CD14-positive monocyte (primary cell): Measurements from ENCODE around the gene GRK5. TPM values are rescaled to one million over a fixed set of nuclear protein-coding genes. Genes with fewer than 3 reads are reported as not detected.

Source experiments
- DNase-seq, 3 donors: peaks; one replicate each; pipeline ENCODE4 v3.0.0-alpha.2; 2011 to 2022
- H2AFZ ChIP-seq: 2 replicates; pipeline ENCODE4 v1.6.0; 2012; ENCODE audit warnings: mild to moderate bottlenecking, low read depth, low read length, inconsistent platforms; ENCODE audit not compliant: insufficient read depth, poor library complexity, severe bottlenecking
- H3K27ac ChIP-seq, 2 donors: 1 replicate in 1 of 2; 2 replicates in 1 of 2; pipeline ENCODE4 v1.5.1; 2012 to 2013; ENCODE audit warnings: low read length in 2 of 2, control low read depth in 1 of 2, inconsistent platforms in 1 of 2, low read depth in 1 of 2, mild to moderate bottlenecking in 1 of 2
- H3K27me3 ChIP-seq, 2 donors: one replicate each; pipeline versions ENCODE4 v1.6.0 to v1.6.1; 2011 to 2013; ENCODE audit warnings: low read length in 2 of 2; ENCODE audit not compliant: control insufficient read depth in 2 of 2, insufficient read depth in 2 of 2
- H3K36me3 ChIP-seq, 2 donors: replicated peaks in 1 of 2; 1 replicate in 1 of 2; 2 replicates in 1 of 2; pipeline versions ENCODE4 v1.5.1 to v1.6.1; 2012 to 2013; ENCODE audit warnings: low read length in 2 of 2, control low read depth in 1 of 2, inconsistent platforms in 1 of 2, mild to moderate bottlenecking in 1 of 2; ENCODE audit not compliant: insufficient read depth in 2 of 2, control insufficient read depth in 1 of 2
- H3K4me1 ChIP-seq, 2 donors: 1 replicate in 1 of 2; 2 replicates in 1 of 2; pipeline versions ENCODE4 v1.5.1 to v1.6.1; 2012 to 2013; ENCODE audit warnings: low read length in 2 of 2, control low read depth in 1 of 2, inconsistent platforms in 1 of 2, mild to moderate bottlenecking in 1 of 2, moderate library complexity in 1 of 2; ENCODE audit not compliant: insufficient read depth in 2 of 2, control insufficient read depth in 1 of 2
- H3K4me2 ChIP-seq: replicated peaks from 2 replicates; pipeline ENCODE3; 2012; ENCODE audit warnings: low read length, moderate library complexity, mild to moderate bottlenecking; ENCODE audit not compliant: poor library complexity, severe bottlenecking; ENCODE audit errors: extremely low read depth
- H3K4me3 ChIP-seq, 3 experiments: fragments of 200-600 bp in 1 of 3; sonication (generic) in 1 of 3; replicated peaks in 1 of 3; 1 replicate in 2 of 3; 2 replicates in 1 of 3; pipeline ENCODE4 v1.5.1; 2011 to 2013; ENCODE audit warnings: low read length in 3 of 3, mild to moderate bottlenecking in 3 of 3, control low read depth in 2 of 3, low read depth in 2 of 3, inconsistent platforms in 1 of 3, moderate library complexity in 1 of 3
- H3K79me2 ChIP-seq: 2 replicates; pipeline ENCODE4 v1.6.0; 2012; ENCODE audit warnings: mild to moderate bottlenecking, control low read depth, inconsistent platforms, low read length, moderate library complexity; ENCODE audit not compliant: insufficient read depth
- H3K9ac ChIP-seq: 2 replicates; pipeline ENCODE4 v1.6.0; 2017; ENCODE audit warnings: low read length, mild to moderate bottlenecking; ENCODE audit not compliant: insufficient read depth, poor library complexity, severe bottlenecking
- H3K9me3 ChIP-seq, 2 donors: replicated peaks in 1 of 2; 1 replicate in 1 of 2; 2 replicates in 1 of 2; pipeline versions ENCODE4 v1.5.1 to v1.6.1; 2012 to 2013; ENCODE audit warnings: low read length in 2 of 2, control low read depth in 1 of 2; ENCODE audit not compliant: control insufficient read depth in 1 of 2, insufficient read depth in 1 of 2
- H4K20me1 ChIP-seq: 2 replicates; pipeline ENCODE4 v1.6.0; 2012; ENCODE audit warnings: mild to moderate bottlenecking, low read length, control low read depth, moderate library complexity; ENCODE audit not compliant: insufficient read depth
- H3K27ac Mint-ChIP-seq, 7 donors: one replicate each; pipeline ENCODE4 v1.8.0; 2020; ENCODE audit warnings: mild to moderate bottlenecking in 7 of 7, mixed read lengths in 7 of 7, moderate library complexity in 6 of 7, inconsistent platforms in 2 of 7
- H3K27me3 Mint-ChIP-seq, 3 donors: one replicate each; pipeline ENCODE4 v1.8.0; 2021 to 2022; ENCODE audit warnings: low read depth in 3 of 3, mild to moderate bottlenecking in 3 of 3, mixed read lengths in 3 of 3, moderate library complexity in 3 of 3, inconsistent platforms in 1 of 3
- H3K36me3 Mint-ChIP-seq, 2 donors: one replicate each; pipeline ENCODE4 v1.8.0; 2020; ENCODE audit warnings: mixed read lengths in 2 of 2, inconsistent platforms in 1 of 2, mild to moderate bottlenecking in 1 of 2
- H3K4me1 Mint-ChIP-seq: one replicate; pipeline ENCODE4 v1.8.0; 2020; ENCODE audit warnings: mild to moderate bottlenecking, mixed read lengths
- H3K4me3 Mint-ChIP-seq, 2 donors: one replicate each; pipeline ENCODE4 v1.8.0; 2020; ENCODE audit warnings: mild to moderate bottlenecking in 2 of 2, mixed read lengths in 2 of 2, moderate library complexity in 1 of 2
- H3K9me3 Mint-ChIP-seq, 7 donors: one replicate each; pipeline ENCODE4 v1.8.0; 2020 to 2022; ENCODE audit warnings: mixed read lengths in 7 of 7, mild to moderate bottlenecking in 6 of 7, moderate library complexity in 6 of 7, inconsistent platforms in 2 of 7
- CTCF ChIP-seq: fragments of 200-600 bp; IDR thresholded peaks from one replicate; pipeline ENCODE4 v1.8.0; 2022; ENCODE audit warnings: antibody characterized with exemption, mild to moderate bottlenecking
- WGBS: methylation state at CpG from one replicate; pipeline ENCODE4 v1.1.5; 2013; ENCODE audit warnings: missing lambda C conversion rate; ENCODE audit not compliant: insufficient coverage; 5-methylcytosine and 5-hydroxymethylcytosine counted together
- intact Hi-C, 2 donors: fragments of 100-400 bp; cut with micrococcal nuclease; formaldehyde crosslinking; loops; one replicate each; pipeline versions ENCODE4 v1.15.0 to v1.15.1; 2023
- polyA plus RNA-seq, 3 donors: library from polyadenylated mRNA; depleted of rRNA in 1 of 3; unstranded in 2 of 3; stranded (reverse) in 1 of 3; fragments of 300-500 nt in 2 of 3; fragments of >200 nt in 1 of 3; fragmentation: Illumina TruSeq in 2 of 3; gene quantifications; 1 replicate in 2 of 3; 2 replicates in 1 of 3; pipeline ENCODE4 v1.2.3, GENCODE V29; 2012 to 2021

GRK5 gene
- polyA plus RNA-seq, 3 donors: 1.2 to 6.5 (median 2.8) TPM

- no peaks in the 10 kb centered on the region for H3K27me3 ChIP-seq
- DNase-seq: no peak
- H3K4me3 ChIP-seq: no peak overlapping the region
- no peaks in the 10 kb centered on the region for H3K4me1 ChIP-seq
- H3K27ac Mint-ChIP-seq: no peak overlapping the region
- H2AFZ ChIP-seq: no peak overlapping the region
- no peak overlapping the region for H3K9ac ChIP-seq
- 79% methylated on average over 7 of the region's 7 CpGs for WGBS
- H3K4me1 Mint-ChIP-seq: peaks cover 11% of the 10 kb centered on the region
- H3K27ac ChIP-seq: no peak overlapping the region
- H3K4me3 Mint-ChIP-seq: no peak overlapping the region
- peaks cover 20 to 29% of the 10 kb centered on the region in 2 donors for H3K36me3 Mint-ChIP-seq
- no peaks in the 10 kb centered on the region for H3K9me3 ChIP-seq
- no peaks in the 10 kb centered on the region for H3K9me3 Mint-ChIP-seq
- intact Hi-C loops: no loop called here
- H3K79me2 ChIP-seq: no peaks in the 10 kb centered on the region
- TF ChIP-seq CTCF: no peak
- H3K4me2 ChIP-seq: no peak overlapping the region
- peaks cover 0 to 8% (median 3%) of the 10 kb centered on the region in 3 donors for H3K27me3 Mint-ChIP-seq
- peaks cover 15 to 28% of the 10 kb centered on the region in 2 donors for H3K36me3 ChIP-seq
- no peaks in the 10 kb centered on the region for H4K20me1 ChIP-seq
Observed at GRCh38 chr10:119496273-119496672, 288.9 kb downstream of the GRK5 start.

DNA sequence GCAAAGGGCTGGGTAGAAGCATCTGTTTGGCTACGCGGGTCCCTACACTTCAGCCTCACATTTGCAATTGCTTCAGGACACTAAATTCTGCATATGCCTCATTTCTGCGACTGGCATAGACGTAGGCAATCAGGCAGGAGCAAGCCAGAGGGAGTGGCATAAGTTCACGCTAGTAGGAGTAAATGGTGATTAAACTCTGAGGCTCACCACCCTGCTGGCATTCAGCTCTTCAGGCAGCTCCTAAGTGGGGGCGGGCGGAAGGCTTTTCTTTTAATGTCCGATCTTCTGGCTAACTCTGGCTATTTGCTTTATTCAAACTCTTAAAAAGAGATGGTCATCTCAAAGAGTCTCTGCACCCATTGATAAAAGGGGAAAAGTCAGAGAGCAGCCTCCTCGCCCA, 289.9 kb downstream of the GRK5 start:
- 100% methylated on average over 1 of the region's 9 CpGs for WGBS
- Histone ChIP-seq H4K20me1 (no peaks in the 10 kb centered on the region), H3K4me2 (no peak overlapping the region), H3K4me3 (no peak overlapping the region), H3K4me1 (no peaks in the 10 kb centered on the region), H3K36me3 (peaks cover 15 to 28% of the 10 kb centered on the region in 2 donors), H2AFZ (no peak overlapping the region), H3K9me3 (no peaks in the 10 kb centered on the region), H3K9ac (no peak overlapping the region), H3K79me2 (no peaks in the 10 kb centered on the region), H3K27me3 (no peaks in the 10 kb centered on the region), H3K27ac (no peak overlapping the region)
- Mint-ChIP-seq H3K4me3 (no peak overlapping the region), H3K4me1 (peaks cover 11% of the 10 kb centered on the region), H3K36me3 (peaks cover 20 to 29% of the 10 kb centered on the region in 2 donors), H3K27me3 (peaks cover 0 to 4% (median 3%) of the 10 kb centered on the region in 3 donors), H3K9me3 (no peaks in the 10 kb centered on the region), H3K27ac (no peak overlapping the region)
- intact Hi-C loops: no loop called here
- no peak for DNase-seq
- TF ChIP-seq CTCF: no peak
